GM15510 (cell line): Measurements from ENCODE around the gene FGFBP3.
A peak's percentile ranks its signal among the peaks of the same experiment; 100 is the strongest.

ENCODE experiments used
- POLR2A ChIP-seq: IDR thresholded peaks from 3 replicates; pipeline ENCODE4 v1.6.1; 2011; ENCODE audit warnings: borderline replicate concordance; ENCODE audit not compliant: insufficient read length; ENCODE audit errors: extremely low read depth

The FGFBP3 gene

GRCh38 chr10:91909117-91909677 lies at the start of gene FGFBP3:
Gene FGFBP3 (minus strand): TSS chr10:91909486. CDS start chr10:91908969, 517 bp downstream.
- no peak for TF ChIP-seq POLR2A

DNA sequence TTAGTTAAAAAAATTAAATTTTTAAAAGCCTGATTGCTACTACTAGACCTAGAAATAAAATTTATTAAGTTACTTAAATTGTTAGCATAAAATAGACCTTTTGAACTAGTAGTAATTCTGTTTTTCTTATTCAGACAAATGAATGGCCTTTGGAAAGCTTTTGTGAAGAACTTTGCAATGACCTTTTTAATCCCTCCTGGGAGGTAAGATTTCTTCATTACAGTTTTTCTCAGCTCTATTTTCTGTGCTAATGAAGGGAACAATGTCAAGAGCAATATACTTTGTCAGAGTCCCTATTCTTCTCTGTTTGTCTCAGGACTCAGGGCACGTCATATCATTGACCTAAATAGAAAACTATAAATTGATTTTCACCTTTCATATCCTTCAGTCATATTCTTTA lies 47.8 kb upstream of the FGFBP3 start:
- no peak for TF ChIP-seq POLR2A

DNA sequence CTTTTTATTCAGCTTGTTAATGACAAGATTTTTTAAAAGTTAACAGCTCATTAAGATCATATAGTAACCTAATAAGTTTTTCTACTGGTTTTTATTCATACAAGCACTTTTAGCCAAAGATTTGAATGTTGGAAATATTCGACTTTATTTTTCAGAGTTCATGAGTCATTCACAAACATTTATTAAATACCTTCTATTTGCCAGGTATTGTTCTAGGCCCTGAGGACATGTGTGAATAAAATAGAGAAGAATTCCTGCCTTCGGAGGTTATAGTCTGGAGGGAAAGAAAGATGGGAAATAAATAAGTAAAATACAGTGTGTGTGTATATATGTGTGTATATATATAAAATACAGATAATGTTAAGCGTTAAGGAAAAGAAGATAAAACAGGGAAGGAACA lies 45.8 kb upstream of the FGFBP3 start:
- TF ChIP-seq POLR2A = no peak

GRCh38 chr10:91953600-91954160 lies 44.4 kb upstream of the FGFBP3 start:
- no peak for TF ChIP-seq POLR2A

DNA sequence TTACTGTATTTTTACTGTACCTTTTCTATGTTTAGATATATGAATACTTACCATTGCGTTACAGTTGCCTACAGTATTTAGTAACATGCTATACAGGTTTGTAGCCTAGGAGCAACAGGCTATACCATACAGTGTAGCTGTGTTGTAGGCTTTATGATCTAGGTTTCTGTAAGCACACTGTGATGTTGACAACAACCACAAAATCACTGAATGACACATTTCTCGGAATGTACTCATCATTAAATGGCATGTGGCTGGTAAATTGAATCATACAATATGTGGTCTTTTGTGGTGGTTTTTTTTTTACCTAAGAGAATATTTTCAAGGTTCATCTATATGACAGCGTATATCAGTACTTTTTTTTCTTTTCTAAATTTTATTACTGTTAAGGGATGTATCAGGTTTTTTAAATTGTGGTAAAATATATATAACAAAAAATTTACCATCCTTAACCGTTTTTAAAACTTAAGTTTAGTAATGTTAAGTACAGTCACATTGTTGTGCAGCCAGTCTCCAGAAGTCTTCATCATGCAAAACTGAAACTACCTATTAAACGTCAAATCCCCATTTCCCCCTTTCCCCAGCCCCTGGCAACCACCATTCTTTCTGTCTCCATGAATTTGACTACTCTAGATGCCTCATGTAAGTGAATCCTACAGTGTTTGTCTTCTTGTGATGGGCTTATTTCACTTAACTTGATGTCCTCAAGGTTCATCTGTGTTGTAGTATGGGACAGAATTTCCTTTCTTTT lies 35.8 kb upstream of the FGFBP3 start:
- no peak for TF ChIP-seq POLR2A

- TF ChIP-seq POLR2A = no peak
Observed at GRCh38 chr10:91941426-91941825, 32.1 kb upstream of the FGFBP3 start.

DNA sequence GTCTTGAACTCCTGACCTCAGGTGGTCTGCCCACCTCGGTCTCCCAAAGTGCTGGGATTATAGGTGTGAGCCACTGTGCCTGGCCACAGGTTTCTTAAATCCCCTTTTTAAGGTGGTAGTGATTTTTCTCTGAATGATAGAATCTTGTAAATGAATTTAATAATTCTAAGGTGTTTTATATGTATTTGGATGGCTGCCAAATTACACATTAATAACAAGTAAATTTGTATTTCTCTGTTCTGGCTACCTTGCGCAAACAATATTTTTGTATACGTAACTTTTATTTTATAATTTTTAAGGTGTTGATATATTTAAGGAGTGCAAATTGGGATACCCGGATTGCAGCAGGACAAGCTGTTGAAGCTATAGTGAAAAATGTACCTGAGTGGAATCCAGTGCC lies 30.4 kb upstream of the FGFBP3 start:
- TF ChIP-seq POLR2A = no peak

- TF ChIP-seq POLR2A = no peak
Observed at GRCh38 chr10:91935886-91936285, 26.6 kb upstream of the FGFBP3 start.

DNA sequence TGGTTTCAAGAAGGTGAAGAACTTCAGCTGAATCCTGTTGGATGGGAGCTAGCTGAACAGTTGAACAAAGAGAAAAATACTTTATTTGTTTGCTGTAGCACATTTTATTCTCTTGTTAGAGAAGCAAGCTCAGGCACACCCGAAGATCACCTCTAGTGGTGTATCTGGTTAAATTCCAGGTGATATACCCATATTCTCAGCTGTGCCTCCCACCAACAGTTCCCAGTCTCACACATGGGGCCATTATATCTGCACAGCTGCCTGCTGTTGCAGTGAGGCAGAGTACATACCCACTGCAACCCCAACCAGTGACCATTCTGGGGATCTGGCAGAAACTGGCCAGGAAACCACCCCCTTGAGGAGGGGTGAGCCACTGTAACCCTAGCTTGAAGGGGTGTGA lies 23.5 kb upstream of the FGFBP3 start:
- TF ChIP-seq POLR2A = no peak

GRCh38 chr10:91931526-91932190 lies 22.4 kb upstream of the FGFBP3 start:
- TF ChIP-seq POLR2A = no peak

GRCh38 chr10:91930939-91931338 lies 21.7 kb upstream of the FGFBP3 start:
- no peak for TF ChIP-seq POLR2A

- TF ChIP-seq POLR2A = no peak
Observed at GRCh38 chr10:91925022-91925320, 15.7 kb upstream of the FGFBP3 start.

DNA sequence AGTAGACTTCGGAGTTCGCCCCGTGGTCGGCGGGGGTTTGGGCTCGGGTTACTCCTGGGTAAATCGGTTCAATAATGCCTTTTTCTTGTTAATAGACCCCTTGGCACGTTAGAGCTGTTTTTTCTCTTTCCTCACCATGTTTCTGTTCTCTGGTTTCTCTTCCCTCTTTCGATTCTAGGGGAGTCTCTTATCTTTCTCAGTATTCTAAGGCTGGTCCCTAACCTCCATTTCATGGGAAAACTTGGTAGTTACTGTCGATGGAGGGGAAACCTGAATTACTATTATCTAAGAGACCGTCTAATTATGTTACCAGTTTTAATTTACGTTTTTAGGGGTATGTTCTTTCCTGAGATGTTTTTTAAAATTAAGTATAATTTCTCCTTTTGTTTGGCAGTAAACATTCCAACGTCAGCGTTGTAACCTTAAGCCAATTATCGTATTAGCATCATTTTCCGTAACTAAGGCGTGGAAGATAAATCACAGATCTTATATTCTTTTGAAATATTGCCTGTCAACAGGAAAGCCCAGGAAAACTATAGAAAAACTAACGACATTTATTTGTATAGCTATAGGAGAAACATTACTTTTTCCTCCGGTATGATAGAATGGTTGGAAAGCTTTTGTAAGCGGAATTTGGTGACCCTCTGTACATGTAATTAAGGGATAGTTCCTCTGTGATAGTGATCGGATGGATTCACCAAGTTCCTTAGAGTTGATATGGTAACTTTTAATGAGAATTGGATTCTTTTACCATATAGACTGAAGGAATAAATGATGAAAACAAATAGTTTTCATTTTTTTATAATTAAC lies 15.1 kb upstream of the FGFBP3 start:
- no peak for TF ChIP-seq POLR2A

DNA sequence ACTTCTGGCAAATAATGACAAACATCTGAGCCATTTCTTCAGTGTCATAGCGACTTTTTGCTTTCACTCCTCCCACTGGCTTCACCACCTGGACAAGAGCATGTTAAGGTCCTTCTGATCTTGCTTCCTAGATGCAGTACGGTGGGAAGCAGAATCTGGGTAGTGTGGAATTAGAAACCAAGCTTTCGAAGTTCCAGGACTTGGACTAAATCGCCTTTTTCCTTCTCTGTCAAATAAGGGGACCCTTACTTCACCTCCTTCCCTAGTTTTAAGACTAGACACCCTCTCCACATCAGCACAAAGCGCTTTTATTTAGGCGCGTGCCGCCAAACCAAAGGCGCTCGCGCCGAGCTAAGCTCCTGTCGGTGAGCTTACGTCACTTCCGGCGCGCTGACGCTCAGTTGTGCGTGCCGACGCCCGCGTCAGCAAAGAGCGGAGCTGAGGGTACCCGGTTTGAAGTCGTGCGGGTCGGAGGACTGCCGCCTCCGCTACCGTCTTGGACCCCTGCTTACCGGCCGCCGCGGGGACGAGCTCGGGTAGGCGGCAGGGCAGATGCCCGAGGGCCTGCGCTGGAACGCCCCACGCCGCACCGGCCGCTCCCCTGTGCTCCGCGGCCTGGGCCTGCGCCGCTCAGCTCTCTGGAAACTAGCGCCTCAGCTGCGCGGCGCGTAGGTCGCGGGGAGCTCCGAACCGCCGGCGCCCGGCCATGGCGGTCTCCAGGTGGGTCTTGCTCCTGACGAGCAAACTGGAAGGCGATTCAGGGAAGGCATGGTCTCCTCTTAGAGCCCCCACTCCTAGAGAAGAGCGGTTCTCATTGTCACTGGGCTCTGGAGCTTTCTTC lies 14.3 kb upstream of the FGFBP3 start, which contains the start of gene BTAF1:
Gene BTAF1, plus strand, starts transcription at position 400 of the 841 bp plus-strand sequence. Its CDS starts 307 bp downstream, at position 707.
- peak; percentile 94 for TF ChIP-seq POLR2A

DNA sequence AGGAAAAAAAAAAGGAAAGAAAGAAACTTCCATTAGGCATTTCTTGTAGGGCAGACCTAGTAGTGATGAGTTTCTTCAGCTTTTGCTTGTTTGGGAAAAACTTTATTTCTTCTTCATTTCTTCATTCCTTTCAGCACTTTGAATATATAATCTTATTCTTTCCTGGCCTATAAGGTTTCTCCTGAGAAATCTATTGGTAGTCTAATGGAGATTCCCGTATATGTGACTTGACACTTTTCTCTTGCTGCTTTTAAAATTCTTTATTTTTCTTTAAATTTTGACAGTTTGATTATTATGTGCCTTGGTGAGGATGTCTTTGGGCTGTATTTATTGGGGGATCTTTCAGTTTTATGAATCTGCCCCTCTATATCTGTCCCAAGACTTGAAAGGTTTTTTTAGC lies 10.4 kb upstream of the FGFBP3 start:
- TF ChIP-seq POLR2A = no peak

DNA sequence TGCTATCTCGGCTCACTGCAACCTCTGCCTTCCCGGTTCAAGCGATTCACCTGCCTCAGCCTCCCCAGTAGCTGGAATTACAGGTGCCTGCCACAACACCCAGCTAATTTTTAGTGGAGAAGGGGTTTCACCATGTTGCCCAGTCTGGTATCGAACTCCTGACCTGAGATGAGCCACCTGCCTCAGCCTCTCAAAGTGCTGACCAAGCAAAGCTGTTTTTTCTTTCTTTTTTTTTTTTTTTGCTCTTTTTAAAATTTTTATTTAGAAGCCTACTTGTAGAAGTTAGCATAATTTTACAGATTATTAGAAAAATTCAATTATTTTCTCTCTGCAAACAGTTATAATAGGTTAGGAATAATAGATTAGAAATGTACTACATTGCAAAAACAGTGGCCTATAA lies 1.2 kb upstream of the FGFBP3 start:
- TF ChIP-seq POLR2A = no peak
